RWPE2 (cell line): Measurements from ENCODE around the gene TRIM72.

Experiments
- ATAC-seq: fragments of 200-7000 bp; cut with Tn5 transposase; 3 replicates; pipeline ENCODE4 v1.9.1; 2021; ENCODE audit warnings: low read depth
- DNase-seq: peaks from one replicate; pipeline ENCODE4 v3.0.0-alpha.2; 2020; ENCODE audit warnings: low spot score
- H3K27ac ChIP-seq: fragments of 450-650 bp; 2 replicates; pipeline ENCODE4 v1.5.1; 2017; ENCODE audit warnings: mild to moderate bottlenecking; ENCODE audit not compliant: poor library complexity, severe bottlenecking
- H3K27me3 ChIP-seq: fragments of 250-450 bp; sonication (Bioruptor Pico); 2 replicates; pipeline ENCODE4 v1.5.1; 2021; ENCODE audit warnings: mild to moderate bottlenecking, moderate library complexity; ENCODE audit not compliant: insufficient read depth, poor library complexity, severe bottlenecking
- H3K36me3 ChIP-seq: fragments of 250-450 bp; sonication (Bioruptor Pico); 2 replicates; pipeline ENCODE4 v1.5.1; 2020; ENCODE audit warnings: low read depth, mild to moderate bottlenecking, moderate library complexity
- H3K4me1 ChIP-seq: fragments of 250-450 bp; sonication (Bioruptor Pico); 2 replicates; pipeline ENCODE4 v1.5.1; 2021; ENCODE audit warnings: mild to moderate bottlenecking, moderate library complexity; ENCODE audit not compliant: insufficient read depth, poor library complexity, severe bottlenecking
- H3K4me3 ChIP-seq: fragments of 250-450 bp; sonication (Bioruptor Pico); 2 replicates; pipeline ENCODE4 v1.5.1; 2021; ENCODE audit warnings: mild to moderate bottlenecking, moderate library complexity; ENCODE audit not compliant: severe bottlenecking
- H3K9me3 ChIP-seq: fragments of 250-450 bp; sonication (Bioruptor Pico); 2 replicates; pipeline ENCODE4 v1.5.1; 2021; ENCODE audit warnings: mild to moderate bottlenecking, moderate library complexity; ENCODE audit not compliant: severe bottlenecking
- CTCF ChIP-seq: fragments of 450-650 bp; IDR thresholded peaks from one replicate; pipeline ENCODE4 v1.5.1; 2017; ENCODE audit warnings: mild to moderate bottlenecking, moderate library complexity; ENCODE audit not compliant: poor library complexity, severe bottlenecking

Gene TRIM72

GRCh38 chr16:31262084-31262483 is 48.2 kb downstream of the TRIM72 start:
- H3K27me3 ChIP-seq, result no peaks in the 10 kb centered on the region
- no peak for TF ChIP-seq CTCF
- no peak for ATAC-seq
- H3K27ac ChIP-seq, result no peak overlapping the region
- H3K4me3 ChIP-seq, result no peak overlapping the region
- peaks cover 2% of the 10 kb centered on the region for H3K4me1 ChIP-seq
- H3K36me3 ChIP-seq, result no peaks in the 10 kb centered on the region
- no peaks in the 10 kb centered on the region for H3K9me3 ChIP-seq
- DNase-seq, result no peak

GRCh38 chr16:31265329-31266245 is 51.7 kb downstream of the TRIM72 start:
- ATAC-seq (peak; percentile 96), DNase-seq (peak; percentile 78)
- Histone ChIP-seq H3K27me3 (no peaks in the 10 kb centered on the region), H3K27ac (no peak overlapping the region), H3K9me3 (no peaks in the 10 kb centered on the region), H3K36me3 (no peaks in the 10 kb centered on the region), H3K4me3 (no peak overlapping the region), H3K4me1 (peaks cover 2% of the 10 kb centered on the region)
- no peak for TF ChIP-seq CTCF

GRCh38 chr16:31267332-31268032 is 53.6 kb downstream of the TRIM72 start:
- Histone ChIP-seq H3K27ac (no peak overlapping the region), H3K9me3 (no peaks in the 10 kb centered on the region), H3K4me1 (peaks cover 2% of the 10 kb centered on the region), H3K36me3 (no peaks in the 10 kb centered on the region), H3K4me3 (no peak overlapping the region), H3K27me3 (no peaks in the 10 kb centered on the region)
- no peak for DNase-seq
- no peak for TF ChIP-seq CTCF
- ATAC-seq, result no peak

GRCh38 chr16:31268033-31268365 is 54.1 kb downstream of the TRIM72 start:
- TF ChIP-seq CTCF, result no peak
- no peak overlapping the region for H3K4me3 ChIP-seq
- ATAC-seq (no peak), DNase-seq (no peak)
- H3K4me1 ChIP-seq, result peaks cover 2% of the 10 kb centered on the region
- H3K27me3 ChIP-seq, result no peaks in the 10 kb centered on the region
- H3K9me3 ChIP-seq, result no peaks in the 10 kb centered on the region
- H3K27ac ChIP-seq, result no peak overlapping the region
- no peaks in the 10 kb centered on the region for H3K36me3 ChIP-seq
